H9 (cell line): Measurements from ENCODE around the gene HPS3. TPM values are rescaled to one million over a fixed set of nuclear protein-coding genes. Genes with fewer than 3 reads are reported as not detected.

ENCODE experiments used
- DNase-seq: peaks from one replicate; pipeline ENCODE4 v3.0.0-alpha.2; 2017
- H2AFZ ChIP-seq: one replicate; pipeline ENCODE4 v1.6.1; 2013; ENCODE audit warnings: mild to moderate bottlenecking, low read length, control low read depth, moderate library complexity
- H2AK5ac ChIP-seq: 2 replicates; pipeline ENCODE4 v1.6.1; 2013; ENCODE audit warnings: low read length, control low read depth, mixed read lengths; ENCODE audit not compliant: insufficient read length
- H2BK120ac ChIP-seq: one replicate; pipeline ENCODE4 v1.6.1; 2013; ENCODE audit warnings: low read depth, mild to moderate bottlenecking, low read length, control low read depth, inconsistent platforms; ENCODE audit not compliant: poor library complexity, severe bottlenecking
- H2BK12ac ChIP-seq: 2 replicates; pipeline ENCODE4 v1.6.1; 2013; ENCODE audit warnings: low read length, control low read depth, mixed read lengths, low read depth; ENCODE audit not compliant: insufficient read length
- H2BK15ac ChIP-seq: 2 replicates; pipeline ENCODE4 v1.6.1; 2013; ENCODE audit warnings: low read depth, low read length, control low read depth
- H2BK20ac ChIP-seq: one replicate; pipeline ENCODE4 v1.6.1; 2013; ENCODE audit warnings: low read depth, mild to moderate bottlenecking, low read length, control low read depth, inconsistent platforms; ENCODE audit not compliant: poor library complexity, severe bottlenecking
- H2BK5ac ChIP-seq: 2 replicates; pipeline ENCODE4 v1.6.1; 2013; ENCODE audit warnings: low read length, control low read depth, mixed read lengths; ENCODE audit not compliant: insufficient read length
- H3K14ac ChIP-seq: 2 replicates; pipeline ENCODE4 v1.6.1; 2013; ENCODE audit warnings: low read length, control low read depth; ENCODE audit not compliant: insufficient read depth
- H3K18ac ChIP-seq: 2 replicates; pipeline ENCODE4 v1.6.1; 2013; ENCODE audit warnings: low read depth, mild to moderate bottlenecking, mixed read lengths, low read length, control low read depth; ENCODE audit not compliant: insufficient read length
- H3K23ac ChIP-seq: 2 replicates; pipeline ENCODE4 v1.6.1; 2013; ENCODE audit warnings: low read length, control low read depth, mixed read lengths, low read depth; ENCODE audit not compliant: insufficient read length
- H3K23me2 ChIP-seq: 2 replicates; pipeline ENCODE4 v1.6.1; 2013; ENCODE audit warnings: low read depth, mild to moderate bottlenecking, mixed read lengths, low read length, control low read depth; ENCODE audit not compliant: insufficient read length, poor library complexity, severe bottlenecking
- H3K27ac ChIP-seq: 2 replicates; pipeline ENCODE4 v1.5.1; 2013; ENCODE audit warnings: low read length, control low read depth, mixed read lengths, low read depth; ENCODE audit not compliant: insufficient read length
- H3K27me3 ChIP-seq: 2 replicates; pipeline ENCODE4 v1.6.1; 2013; ENCODE audit warnings: low read length, control low read depth, inconsistent platforms; ENCODE audit not compliant: insufficient read depth
- H3K4ac ChIP-seq: 2 replicates; pipeline ENCODE4 v1.6.1; 2013; ENCODE audit warnings: low read depth, mild to moderate bottlenecking, control low read depth, inconsistent platforms, low read length, moderate library complexity
- H3K4me1 ChIP-seq: 2 replicates; pipeline ENCODE4 v1.6.1; 2013; ENCODE audit warnings: low read length, control low read depth, inconsistent platforms; ENCODE audit not compliant: insufficient read depth
- H3K4me2 ChIP-seq: 2 replicates; pipeline ENCODE4 v1.6.1; 2013; ENCODE audit warnings: low read length, control low read depth, mixed read lengths; ENCODE audit not compliant: insufficient read length, insufficient read depth
- H3K56ac ChIP-seq: 2 replicates; pipeline ENCODE4 v1.6.1; 2013; ENCODE audit warnings: low read depth, mild to moderate bottlenecking, mixed read lengths, low read length, control low read depth; ENCODE audit not compliant: insufficient read length
- H3K79me1 ChIP-seq: 2 replicates; pipeline ENCODE4 v1.6.1; 2013; ENCODE audit warnings: low read depth, mild to moderate bottlenecking, moderate library complexity, low read length, control low read depth, inconsistent platforms; ENCODE audit not compliant: insufficient read depth, poor library complexity, severe bottlenecking
- H3K79me2 ChIP-seq: 2 replicates; pipeline ENCODE4 v1.6.1; 2013; ENCODE audit warnings: low read length, control low read depth, inconsistent platforms; ENCODE audit not compliant: insufficient read depth
- H3K9ac ChIP-seq: 2 replicates; pipeline ENCODE4 v1.6.1; 2013; ENCODE audit warnings: low read length, control low read depth, mixed read lengths; ENCODE audit not compliant: insufficient read length; ENCODE audit errors: extremely low read depth
- H3K9me3 ChIP-seq: one replicate; pipeline ENCODE4 v1.6.1; 2013; ENCODE audit warnings: low read depth, low read length, inconsistent platforms; ENCODE audit not compliant: control insufficient read depth
- H3T11ph ChIP-seq: one replicate; pipeline ENCODE4 v1.6.1; 2013; ENCODE audit warnings: mild to moderate bottlenecking, low read length, control low read depth, inconsistent platforms
- H4K20me1 ChIP-seq: one replicate; pipeline ENCODE4 v1.6.1; 2013; ENCODE audit not compliant: control insufficient read depth, insufficient read length, insufficient read depth
- H4K5ac ChIP-seq: 2 replicates; pipeline ENCODE4 v1.6.1; 2013; ENCODE audit warnings: low read depth, mild to moderate bottlenecking, mixed read lengths, low read length, control low read depth; ENCODE audit not compliant: insufficient read length
- H4K8ac ChIP-seq: replicated peaks from 2 replicates; pipeline ENCODE4 v1.6.1; 2013; ENCODE audit warnings: low read length, control low read depth, mixed read lengths, low read depth; ENCODE audit not compliant: insufficient read length
- H4K91ac ChIP-seq: 2 replicates; pipeline ENCODE4 v1.6.1; 2013; ENCODE audit warnings: low read depth, mild to moderate bottlenecking, moderate library complexity, mixed read lengths, low read length, control low read depth; ENCODE audit not compliant: insufficient read length
- H3K27ac Mint-ChIP-seq, 3 experiments: 2 replicates in 2 of 3; 3 replicates in 1 of 3; pipeline ENCODE4 v1.8.0; 2020 to 2021; ENCODE audit warnings: mixed read lengths in 3 of 3, mild to moderate bottlenecking in 1 of 3, moderate library complexity in 1 of 3
- H3K27me3 Mint-ChIP-seq: 2 replicates; pipeline ENCODE4 v1.8.0; 2021; ENCODE audit warnings: low read depth, mild to moderate bottlenecking, moderate library complexity, mixed read lengths
- H3K36me3 Mint-ChIP-seq, 3 experiments: 2 replicates in 2 of 3; 3 replicates in 1 of 3; pipeline ENCODE4 v1.8.0; 2020 to 2021; ENCODE audit warnings: low read depth in 3 of 3, mixed read lengths in 3 of 3; ENCODE audit not compliant: insufficient read depth in 1 of 3
- H3K4me1 Mint-ChIP-seq, 2 experiments: 2 replicates each; pipeline ENCODE4 v1.8.0; 2020; ENCODE audit warnings: mixed read lengths in 2 of 2
- H3K4me3 Mint-ChIP-seq, 2 experiments: 2 replicates in 1 of 2; 3 replicates in 1 of 2; pipeline ENCODE4 v1.8.0; 2020 to 2021; ENCODE audit warnings: mild to moderate bottlenecking in 2 of 2, mixed read lengths in 2 of 2, moderate library complexity in 1 of 2
- H3K9me3 Mint-ChIP-seq, 2 experiments: 2 replicates in 1 of 2; 3 replicates in 1 of 2; pipeline ENCODE4 v1.8.0; 2020; ENCODE audit warnings: mild to moderate bottlenecking in 2 of 2, mixed read lengths in 2 of 2, moderate library complexity in 1 of 2
- WGBS: extraction: QIAGEN DNeasy Blood & Tissue Kit; methylation state at CpG from one replicate; pipeline ENCODE4 v1.1.7; 2013; ENCODE audit warnings: missing lambda C conversion rate, low lambda C conversion rate, mixed read lengths; ENCODE audit not compliant: insufficient read length; ENCODE audit errors: extremely low coverage; 5-methylcytosine and 5-hydroxymethylcytosine counted together
- total RNA-seq: library from RNA; stranded (reverse); gene quantifications from 2 replicates; pipeline ENCODE4 v1.2.1, GENCODE V29; 2021
- TF ChIP-seq, protein P1 (sequence below): fragments of 200-600 bp; sonication (generic); conservative IDR thresholded peaks from 3 replicates; pipeline ENCODE4 v1.8.0; 2021; ENCODE audit warnings: antibody characterized with exemption, mild to moderate bottlenecking

Gene HPS3
- total RNA-seq, 1 experiment from 2014 or later, result 46.5 TPM

DNA sequence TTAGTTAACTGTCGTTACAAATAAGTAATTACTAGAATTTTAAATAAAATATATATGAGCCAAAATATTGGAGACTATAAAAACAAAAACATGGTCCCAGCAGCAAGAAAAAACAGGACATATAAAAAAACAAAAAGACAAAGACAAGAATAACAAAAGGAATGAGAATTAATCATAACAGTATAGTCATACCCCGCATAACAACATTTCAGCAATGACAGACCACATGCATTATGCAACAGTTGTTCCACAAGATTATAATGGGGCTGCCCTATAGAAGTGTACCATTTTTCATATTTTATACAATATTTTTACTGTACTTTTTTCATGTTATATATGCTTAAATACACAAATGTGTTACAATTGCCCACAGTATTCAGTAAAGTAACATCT is 48.7 kb upstream of the HPS3 start:
- no peak overlapping the region for H2BK20ac ChIP-seq
- no peaks in the 10 kb centered on the region; the same call in 1 of the 2 replicates for H3K4me1 ChIP-seq
- peaks cover 12 to 54% (median 31%) of the 10 kb centered on the region in 3 experiments for H3K36me3 Mint-ChIP-seq
- no peak overlapping the region for H3K56ac ChIP-seq
- H3T11ph ChIP-seq, result no peak overlapping the region
- H4K91ac ChIP-seq, result no peak overlapping the region
- peaks cover 6% of the 10 kb centered on the region for H3K79me1 ChIP-seq
- no peak overlapping the region for H2BK120ac ChIP-seq
- H3K27me3 ChIP-seq, result no peaks in the 10 kb centered on the region
- no peak overlapping the region for H3K4me3 Mint-ChIP-seq
- H3K27ac Mint-ChIP-seq, result no peak overlapping the region
- no peak overlapping the region for H3K18ac ChIP-seq
- no peak overlapping the region for H3K14ac ChIP-seq
- no peaks in the 10 kb centered on the region for H3K9me3 ChIP-seq
- no peaks in the 10 kb centered on the region for H3K79me2 ChIP-seq
- no peak overlapping the region for H2BK15ac ChIP-seq
- no peak overlapping the region for H3K9ac ChIP-seq
- H4K20me1 ChIP-seq, result no peaks in the 10 kb centered on the region
- H3K27ac ChIP-seq, result no peak overlapping the region
- no peaks in the 10 kb centered on the region for H3K23me2 ChIP-seq
- no peak overlapping the region for H4K5ac ChIP-seq
- DNase-seq, result no peak
- no CpG with 5 or more reads among the region's 2 CpGs for WGBS
- no peaks in the 10 kb centered on the region for H3K9me3 Mint-ChIP-seq
- no peak overlapping the region for H2BK12ac ChIP-seq
- H3K4ac ChIP-seq, result no peak overlapping the region
- no peak overlapping the region for H3K4me2 ChIP-seq
- H4K8ac ChIP-seq, result no peak overlapping the region
- no peak overlapping the region for H2AFZ ChIP-seq
- H3K23ac ChIP-seq, result no peak overlapping the region
- TF ChIP-seq, protein P1, sequence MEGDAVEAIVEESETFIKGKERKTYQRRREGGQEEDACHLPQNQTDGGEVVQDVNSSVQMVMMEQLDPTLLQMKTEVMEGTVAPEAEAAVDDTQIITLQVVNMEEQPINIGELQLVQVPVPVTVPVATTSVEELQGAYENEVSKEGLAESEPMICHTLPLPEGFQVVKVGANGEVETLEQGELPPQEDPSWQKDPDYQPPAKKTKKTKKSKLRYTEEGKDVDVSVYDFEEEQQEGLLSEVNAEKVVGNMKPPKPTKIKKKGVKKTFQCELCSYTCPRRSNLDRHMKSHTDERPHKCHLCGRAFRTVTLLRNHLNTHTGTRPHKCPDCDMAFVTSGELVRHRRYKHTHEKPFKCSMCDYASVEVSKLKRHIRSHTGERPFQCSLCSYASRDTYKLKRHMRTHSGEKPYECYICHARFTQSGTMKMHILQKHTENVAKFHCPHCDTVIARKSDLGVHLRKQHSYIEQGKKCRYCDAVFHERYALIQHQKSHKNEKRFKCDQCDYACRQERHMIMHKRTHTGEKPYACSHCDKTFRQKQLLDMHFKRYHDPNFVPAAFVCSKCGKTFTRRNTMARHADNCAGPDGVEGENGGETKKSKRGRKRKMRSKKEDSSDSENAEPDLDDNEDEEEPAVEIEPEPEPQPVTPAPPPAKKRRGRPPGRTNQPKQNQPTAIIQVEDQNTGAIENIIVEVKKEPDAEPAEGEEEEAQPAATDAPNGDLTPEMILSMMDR, result no peak
- no peak overlapping the region for H2BK5ac ChIP-seq
- no peak overlapping the region for H2AK5ac ChIP-seq
- H3K27me3 Mint-ChIP-seq, result peaks cover 7% of the 10 kb centered on the region
- peaks cover 12 to 19% of the 10 kb centered on the region in 2 experiments for H3K4me1 Mint-ChIP-seq
